ENCODE results near the gene ABCG1.

DNA sequence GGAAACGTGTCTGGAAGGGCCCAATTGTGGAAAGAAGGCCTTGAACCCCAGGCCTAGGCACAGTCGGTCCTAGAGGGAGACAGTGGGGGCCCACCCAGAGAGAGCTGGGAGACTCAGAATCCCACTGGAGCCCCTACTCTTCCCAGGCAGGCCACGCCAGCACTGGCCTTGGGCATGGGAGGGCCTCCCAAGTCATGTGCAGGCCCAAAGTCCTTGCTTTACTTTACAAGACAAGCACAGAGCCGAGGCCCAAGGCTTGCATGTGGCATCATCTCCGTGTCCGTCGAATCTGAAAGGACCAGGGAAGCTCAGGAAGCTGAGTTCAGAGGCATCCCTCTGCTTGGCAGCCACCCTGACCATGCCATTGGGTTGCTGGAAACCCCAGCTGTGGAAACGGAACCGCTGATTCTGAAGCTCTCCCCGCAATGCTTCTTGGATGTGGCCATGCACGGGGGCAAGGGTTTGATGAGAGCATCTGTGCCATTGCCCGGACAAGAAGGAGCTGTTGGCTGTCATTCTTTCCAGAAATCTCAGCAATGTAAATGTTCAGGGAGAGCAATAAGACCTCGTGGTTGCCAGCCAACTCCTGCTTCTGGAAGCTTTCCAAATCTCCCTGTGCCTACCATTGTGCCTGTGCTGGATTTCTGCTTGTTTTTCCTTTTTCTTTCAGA is 32.8 kb downstream of the ABCG1 start:
- TF ChIP-seq, protein P1, sequence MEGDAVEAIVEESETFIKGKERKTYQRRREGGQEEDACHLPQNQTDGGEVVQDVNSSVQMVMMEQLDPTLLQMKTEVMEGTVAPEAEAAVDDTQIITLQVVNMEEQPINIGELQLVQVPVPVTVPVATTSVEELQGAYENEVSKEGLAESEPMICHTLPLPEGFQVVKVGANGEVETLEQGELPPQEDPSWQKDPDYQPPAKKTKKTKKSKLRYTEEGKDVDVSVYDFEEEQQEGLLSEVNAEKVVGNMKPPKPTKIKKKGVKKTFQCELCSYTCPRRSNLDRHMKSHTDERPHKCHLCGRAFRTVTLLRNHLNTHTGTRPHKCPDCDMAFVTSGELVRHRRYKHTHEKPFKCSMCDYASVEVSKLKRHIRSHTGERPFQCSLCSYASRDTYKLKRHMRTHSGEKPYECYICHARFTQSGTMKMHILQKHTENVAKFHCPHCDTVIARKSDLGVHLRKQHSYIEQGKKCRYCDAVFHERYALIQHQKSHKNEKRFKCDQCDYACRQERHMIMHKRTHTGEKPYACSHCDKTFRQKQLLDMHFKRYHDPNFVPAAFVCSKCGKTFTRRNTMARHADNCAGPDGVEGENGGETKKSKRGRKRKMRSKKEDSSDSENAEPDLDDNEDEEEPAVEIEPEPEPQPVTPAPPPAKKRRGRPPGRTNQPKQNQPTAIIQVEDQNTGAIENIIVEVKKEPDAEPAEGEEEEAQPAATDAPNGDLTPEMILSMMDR (IDR thresholded peaks at IDR 0.05): no peak
- TF ChIP-seq POLR2A (IDR thresholded peaks at IDR 0.05): no peak
